SH-SY5Y (cell line): ENCODE data around the gene RBMS2.

Experiments
- GATA2 ChIP-seq: IDR thresholded peaks from 2 replicates; pipeline ENCODE4 v1.6.1; 2011; ENCODE audit warnings: mild to moderate bottlenecking, low read depth, low read length
- GATA3 ChIP-seq: IDR thresholded peaks from 2 replicates; pipeline ENCODE4 v1.6.1; 2011; ENCODE audit warnings: low read depth, mild to moderate bottlenecking, low read length, moderate library complexity

Gene RBMS2

DNA sequence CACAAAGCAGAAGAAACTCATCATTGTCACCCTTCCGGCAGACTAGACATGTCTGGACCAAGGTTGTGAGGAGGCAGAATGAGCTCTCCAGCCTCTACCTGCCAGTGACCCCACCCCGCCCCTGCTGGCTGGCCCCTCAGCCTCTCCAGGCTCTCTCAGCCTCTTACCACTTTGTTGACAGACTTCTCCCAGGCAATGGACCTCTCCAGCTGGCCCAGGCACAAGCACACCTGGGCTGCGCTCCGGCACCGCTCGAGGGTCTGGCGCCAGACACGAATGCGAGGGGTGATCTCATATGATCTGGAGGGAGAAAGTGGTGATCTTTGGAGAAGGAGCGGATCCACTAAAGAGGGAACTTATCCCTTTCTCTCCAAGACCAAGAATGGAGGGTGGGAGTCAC is 78.2 kb downstream of the RBMS2 start:
- TF ChIP-seq GATA2 = no peak
- TF ChIP-seq GATA3 = no peak

DNA sequence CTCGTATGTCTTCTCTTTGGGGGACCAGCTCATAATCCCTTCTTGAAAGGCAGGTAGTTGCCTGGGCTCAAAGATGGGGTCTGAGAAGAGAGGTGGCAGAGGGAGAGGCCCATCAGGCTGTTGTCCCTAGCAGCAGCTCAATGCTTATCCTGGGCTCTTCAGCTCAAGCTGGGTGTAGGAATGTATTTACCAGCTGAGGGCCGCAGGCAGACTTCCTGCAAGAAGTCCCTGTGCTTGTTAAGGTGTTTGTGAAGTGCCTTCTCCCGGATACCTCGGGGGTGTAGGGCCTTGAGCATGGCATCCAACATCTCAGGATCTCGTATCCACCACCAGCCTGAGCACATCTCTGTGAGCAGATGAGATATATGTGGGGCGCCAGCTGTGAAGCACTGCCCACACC is 79.1 kb downstream of the RBMS2 start:
- TF ChIP-seq GATA2 (no peak), GATA3 (no peak)

DNA sequence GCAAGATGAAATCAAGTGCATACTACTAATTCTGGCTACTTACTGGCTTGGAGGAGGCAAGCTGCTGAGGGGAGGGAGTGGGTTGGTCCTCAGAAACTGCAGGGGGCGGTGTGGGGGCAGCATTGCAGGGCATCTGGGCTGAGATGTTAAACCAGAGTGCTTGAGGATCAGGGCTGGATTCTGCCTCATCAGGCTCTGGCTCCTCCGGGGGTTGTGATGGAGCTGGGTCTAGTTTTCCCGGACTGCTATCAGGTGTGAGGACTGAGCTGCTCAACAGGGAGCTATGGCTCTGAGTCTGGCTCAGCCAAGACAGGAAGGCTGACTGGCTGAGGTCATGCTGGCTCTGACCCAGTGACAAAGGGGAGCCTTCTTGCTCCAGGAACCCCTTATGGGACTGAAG is 79.9 kb downstream of the RBMS2 start:
- no peak for TF ChIP-seq GATA3
- no peak for TF ChIP-seq GATA2

DNA sequence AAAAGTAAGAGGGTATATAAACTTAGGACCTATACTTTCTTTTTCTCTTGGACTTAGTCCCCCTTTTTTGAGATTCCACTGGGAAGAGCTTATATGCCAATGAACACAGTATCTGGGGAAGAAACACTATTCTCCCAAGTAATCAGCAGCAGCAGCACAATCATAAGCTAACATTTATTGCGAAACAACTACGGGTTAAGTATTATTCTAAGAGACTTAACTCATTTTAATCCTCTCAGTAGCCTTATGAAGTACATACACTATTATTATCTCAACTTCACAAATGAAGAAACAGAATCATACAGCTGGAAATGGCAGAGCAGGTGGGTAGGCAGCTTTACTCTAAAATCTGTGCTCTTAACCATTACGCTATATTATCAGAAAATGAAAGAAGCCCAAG is 80.6 kb downstream of the RBMS2 start:
- TF ChIP-seq GATA3 (no peak), GATA2 (no peak)

DNA sequence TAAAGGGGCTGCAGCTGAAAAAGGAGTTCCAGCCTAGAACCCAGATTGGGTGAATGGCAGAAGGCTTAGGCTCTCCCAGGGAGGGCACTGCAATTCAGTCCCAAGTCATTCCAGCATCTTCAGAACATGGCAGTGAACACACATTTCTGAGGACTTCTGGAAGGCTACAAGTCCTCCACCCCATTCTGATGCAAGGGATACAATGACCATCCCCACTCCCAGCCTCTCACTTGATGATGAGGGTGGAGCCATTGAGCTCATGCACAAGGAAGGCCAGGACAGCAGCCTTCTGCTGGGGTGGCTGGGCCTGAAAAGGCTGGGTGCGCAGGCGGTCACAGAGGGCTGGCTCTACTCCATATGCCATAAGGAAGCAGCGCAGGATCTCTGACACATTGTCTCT is 82.7 kb downstream of the RBMS2 start:
- TF ChIP-seq GATA3 = no peak
- no peak for TF ChIP-seq GATA2

DNA sequence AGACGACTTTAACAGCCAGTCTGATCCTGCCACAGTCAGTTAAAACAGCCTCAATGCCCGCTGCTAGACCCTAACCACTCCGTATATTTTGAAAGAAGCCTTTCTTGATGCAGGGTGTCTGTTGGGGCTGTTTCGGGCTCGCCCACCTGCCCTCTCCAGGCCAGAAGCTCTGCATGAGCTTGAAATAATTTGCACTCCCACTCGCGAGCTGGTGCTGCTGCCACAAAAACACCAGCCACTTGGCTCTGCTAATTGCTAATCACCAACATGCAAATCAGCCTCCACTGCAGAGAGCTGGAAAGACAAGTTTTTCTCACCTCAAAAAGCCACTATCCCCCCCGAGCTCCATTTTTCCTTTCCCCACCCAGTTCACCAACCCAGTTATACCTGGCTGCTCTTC is 93.0 kb downstream of the RBMS2 start:
- TF ChIP-seq GATA2 (no peak), GATA3 (no peak)

DNA sequence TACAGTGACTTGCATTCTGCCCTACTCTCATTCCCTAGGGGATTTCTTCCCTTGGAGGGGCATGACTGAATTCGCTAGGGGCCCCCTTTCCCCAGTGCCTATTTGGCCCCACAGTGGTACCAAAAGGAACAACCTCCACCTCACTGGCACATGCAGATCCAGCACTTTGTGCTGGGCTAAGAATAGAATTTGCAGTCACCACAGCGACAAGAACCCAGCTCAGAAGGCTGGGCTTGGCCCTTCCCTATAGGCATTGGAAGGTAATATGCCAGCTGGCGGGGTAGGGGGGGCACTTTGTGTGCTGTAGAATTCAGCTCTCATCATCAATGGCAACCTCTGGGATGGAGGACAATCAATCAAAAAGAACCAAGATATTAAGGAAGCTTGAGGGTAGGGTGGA is 94.6 kb downstream of the RBMS2 start:
- no peak for TF ChIP-seq GATA3
- no peak for TF ChIP-seq GATA2

DNA sequence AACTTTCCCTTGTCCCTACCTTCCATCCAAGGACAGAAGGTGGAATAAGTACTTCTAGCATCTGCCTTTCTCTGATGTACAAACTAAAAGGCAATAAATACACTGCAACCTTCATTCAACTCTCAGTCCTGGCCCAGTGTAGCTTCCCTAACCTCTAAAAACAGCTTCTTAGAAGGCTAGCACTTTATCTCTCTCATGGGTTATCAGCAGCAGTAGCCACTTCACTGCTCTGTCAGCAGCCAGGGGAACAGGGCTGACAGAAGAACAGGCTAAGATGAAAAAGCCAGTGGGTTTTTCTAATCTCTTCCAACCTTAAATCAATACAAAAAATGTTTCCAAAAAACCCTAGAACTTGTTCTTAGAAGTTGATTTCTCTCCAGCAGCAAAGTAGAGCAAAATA is 95.3 kb downstream of the RBMS2 start:
- no peak for TF ChIP-seq GATA3
- no peak for TF ChIP-seq GATA2

DNA sequence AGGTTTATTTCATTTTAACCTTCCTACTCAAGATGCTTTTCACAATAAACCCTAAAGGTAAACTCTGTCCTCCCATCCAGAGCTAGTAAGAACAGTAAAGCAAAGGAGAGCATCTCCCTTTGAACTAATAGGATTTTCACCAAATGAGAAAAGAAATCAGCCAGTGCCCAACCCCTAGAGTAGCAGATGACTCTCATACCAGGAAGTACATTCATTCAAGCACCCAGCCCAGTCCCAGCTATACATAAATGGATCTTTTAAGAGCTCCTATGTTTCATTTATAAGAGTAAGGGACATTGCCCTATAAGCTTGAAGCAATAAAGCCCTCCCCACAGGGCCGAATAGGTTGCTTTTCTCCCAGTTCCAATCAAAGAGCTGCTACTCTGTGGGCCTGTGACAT is 100.9 kb downstream of the RBMS2 start:
- TF ChIP-seq GATA3 (no peak), GATA2 (no peak)

DNA sequence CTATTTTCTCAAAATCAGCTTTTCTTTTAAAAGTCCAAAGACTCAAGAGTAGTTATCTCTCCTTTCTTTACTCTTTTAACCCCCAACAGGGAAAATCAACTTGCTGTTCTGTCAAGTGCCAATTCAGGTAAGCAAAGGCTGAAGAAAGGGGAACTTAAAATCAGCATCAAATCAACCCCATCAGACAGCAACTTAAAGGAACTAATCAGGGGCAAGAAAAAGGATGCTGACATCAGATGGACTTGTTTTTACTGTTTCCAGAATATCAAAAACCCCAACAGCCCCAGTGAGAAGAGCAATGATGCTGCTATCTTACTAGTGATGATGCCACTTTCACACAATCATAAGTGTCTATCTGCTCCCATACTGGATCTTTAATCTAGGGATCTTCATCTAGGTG is 105.1 kb downstream of the RBMS2 start:
- TF ChIP-seq GATA2 (no peak), GATA3 (no peak)

DNA sequence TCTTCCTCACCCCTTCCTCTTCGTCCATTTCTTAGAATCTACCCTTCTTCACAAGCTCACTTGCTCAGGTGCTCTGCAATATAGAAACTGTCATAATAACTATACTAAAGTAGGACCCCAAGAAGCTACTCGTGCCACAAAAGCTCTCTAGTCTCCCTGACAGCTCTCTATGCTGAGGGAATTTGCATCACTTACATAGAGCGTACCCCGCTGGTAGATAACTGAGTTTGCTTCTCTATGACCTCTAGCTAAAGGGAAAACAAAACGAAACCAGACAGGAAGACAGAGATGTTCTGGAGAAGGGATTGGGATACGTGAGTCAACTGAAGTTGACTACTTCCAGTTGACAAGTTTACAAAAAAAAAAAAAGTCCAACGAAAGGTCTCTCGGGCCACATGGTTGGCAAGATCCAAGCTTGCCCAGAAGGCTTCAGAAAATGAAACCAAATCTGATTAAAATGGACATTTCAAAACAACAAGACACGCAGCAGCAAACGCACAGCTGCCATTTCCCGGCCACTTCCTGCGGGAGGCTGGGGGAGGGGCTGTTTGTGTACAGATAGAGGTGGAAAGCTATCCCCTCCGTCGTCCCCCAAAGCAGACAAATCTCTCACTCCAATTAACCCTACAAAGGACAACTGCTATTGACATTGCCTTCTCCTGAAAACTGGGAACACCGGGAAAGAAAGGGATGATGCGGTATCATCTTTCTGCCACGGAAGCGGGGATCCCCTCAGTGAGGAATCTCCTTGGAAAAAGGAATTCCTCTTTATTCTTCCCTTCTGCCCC is 107.2 kb downstream of the RBMS2 start:
- TF ChIP-seq GATA2 (no peak), GATA3 (no peak)

DNA sequence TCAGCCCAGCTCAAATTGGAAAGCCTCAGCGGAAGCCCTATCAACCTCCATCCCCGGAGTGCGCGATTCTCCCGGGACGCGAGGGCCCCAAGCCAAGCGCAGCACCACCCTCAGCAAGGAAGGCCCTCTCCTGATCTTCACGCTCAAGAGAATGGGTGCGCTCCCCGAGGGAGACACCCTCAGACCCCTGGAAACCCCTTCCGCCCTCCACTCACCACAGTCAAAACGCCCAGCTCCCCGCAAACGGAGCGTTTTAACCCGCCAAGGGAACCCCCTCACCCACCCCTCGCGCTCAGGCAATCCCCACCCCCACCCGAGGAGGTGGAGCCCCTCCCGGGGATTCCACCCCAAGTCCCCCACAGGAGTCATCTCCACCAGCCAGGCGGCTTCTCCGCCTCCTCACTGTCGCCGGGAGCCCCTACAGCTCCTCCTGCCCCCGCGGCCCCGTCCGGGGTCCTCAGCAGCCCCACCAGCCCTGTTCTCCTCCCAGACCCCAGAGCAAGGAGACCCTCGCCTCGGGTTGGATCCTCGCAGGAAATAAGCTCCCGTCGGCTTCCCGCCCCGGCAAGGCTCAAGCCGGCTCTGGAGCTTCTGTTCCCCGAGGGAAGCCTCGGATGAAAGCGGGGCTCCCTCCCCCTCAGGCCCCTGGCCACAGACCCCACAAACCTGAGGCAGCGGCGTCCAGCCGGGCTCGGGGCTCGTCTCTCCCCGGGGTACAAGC is 108.0 kb downstream of the RBMS2 start:
- TF ChIP-seq GATA2 = no peak
- no peak for TF ChIP-seq GATA3

DNA sequence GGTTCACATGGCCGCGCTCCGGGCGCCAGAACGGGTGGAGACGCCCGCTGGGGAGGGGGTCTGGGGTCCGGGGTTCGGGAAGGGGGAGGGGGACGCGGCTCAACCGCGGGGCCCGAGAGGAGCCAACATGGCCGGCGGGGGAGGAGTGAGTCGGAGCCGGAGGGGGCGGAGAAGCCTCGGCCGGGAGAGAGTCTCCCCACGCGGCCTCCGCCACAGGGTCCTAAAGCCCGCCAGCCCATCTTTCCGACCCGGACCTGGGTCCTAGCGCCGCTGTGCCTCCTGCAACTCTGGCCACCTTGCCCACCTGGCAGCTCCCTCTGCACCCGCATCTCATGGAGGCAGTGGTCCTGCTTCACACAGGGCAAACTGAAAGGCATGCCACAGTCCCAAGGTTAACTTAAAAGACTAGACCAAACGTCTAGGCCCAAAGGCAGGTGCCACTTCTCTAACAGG is 108.6 kb downstream of the RBMS2 start, which contains the start of gene BAZ2A:
TSS of gene BAZ2A (minus strand) at position 147 of the 453 bp plus-strand sequence. CDS start 12,796 bp downstream, outside the sequence.
- no peak for TF ChIP-seq GATA3
- no peak for TF ChIP-seq GATA2

DNA sequence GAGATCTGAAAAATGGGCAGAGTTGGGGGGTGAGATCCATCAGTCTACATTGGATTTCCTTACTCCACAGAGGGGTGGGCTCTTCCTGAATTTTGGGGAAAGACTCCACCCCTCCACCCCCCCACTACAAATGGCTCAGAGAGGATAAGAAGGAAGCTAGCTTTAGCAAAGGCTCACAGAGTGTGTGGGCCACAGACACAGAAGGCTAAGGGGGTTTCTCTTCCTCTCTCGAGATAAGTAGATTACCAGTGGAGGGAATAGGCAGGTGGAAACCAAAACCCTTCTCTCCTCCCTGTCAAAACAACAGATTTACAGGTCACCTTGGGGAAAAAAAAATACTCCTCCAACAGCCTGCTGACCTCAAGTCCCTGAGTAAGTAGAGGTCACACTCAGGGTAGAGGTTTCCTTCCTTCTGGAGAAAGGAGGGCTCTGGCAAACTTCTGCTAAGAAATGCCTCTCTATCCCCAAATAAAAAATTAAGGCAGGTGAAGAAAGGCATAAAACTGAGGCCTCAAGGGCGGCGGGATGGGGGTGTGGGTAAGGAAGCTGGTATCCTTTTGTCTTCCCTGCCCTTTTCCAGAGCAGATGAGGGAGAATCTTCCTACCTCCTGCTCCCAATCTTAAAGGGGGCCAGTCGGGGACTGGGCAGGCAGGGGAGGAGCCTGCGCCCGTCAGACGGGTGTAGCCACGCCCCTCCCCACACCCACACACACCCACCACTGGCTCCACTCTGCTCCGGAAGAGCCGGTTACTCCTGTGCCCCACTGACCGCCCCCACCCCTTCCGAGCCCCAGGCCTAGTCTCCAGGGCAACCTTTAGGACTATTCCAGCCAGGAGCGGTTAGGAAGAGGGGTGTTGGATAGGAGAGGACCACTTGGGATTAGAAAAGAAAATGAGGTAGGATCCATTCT is 110.4 kb downstream of the RBMS2 start:
- TF ChIP-seq GATA2 = no peak
- TF ChIP-seq GATA3 = no peak

DNA sequence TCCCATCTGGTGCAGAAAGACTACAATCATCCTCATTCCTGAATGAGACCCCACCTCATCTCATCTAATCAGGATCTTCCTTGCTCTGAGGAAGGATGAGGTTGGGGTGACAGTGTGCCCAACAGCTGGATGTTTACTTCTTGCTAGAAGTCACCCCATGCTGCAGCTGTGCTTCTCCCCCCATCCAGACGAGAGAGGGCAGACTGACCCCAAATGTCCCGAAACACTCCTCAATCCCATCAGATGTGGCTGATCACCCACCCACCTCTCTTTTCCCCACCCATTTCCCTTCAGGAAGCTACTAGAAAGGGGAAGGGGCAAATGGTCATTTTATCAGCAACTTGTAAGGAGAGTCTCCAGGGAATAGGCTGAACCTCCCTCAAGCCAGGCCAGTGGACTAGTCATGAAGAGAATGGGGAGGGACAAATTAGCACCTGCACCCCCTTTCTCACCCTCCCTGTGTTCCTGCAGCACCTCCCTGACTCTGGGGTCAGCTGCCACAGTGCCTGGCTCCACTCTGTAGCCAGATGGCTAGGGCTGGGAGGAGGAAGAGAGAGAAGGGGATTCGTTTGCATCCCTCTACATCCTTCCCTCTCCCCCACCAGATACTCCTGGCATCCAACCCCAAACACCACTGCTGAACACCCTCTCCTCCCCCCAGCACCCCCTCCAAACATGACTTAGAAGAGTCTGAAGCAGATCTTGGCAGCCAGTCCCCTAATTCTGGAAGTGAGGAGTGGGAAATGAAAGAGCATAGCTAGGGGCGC is 111.3 kb downstream of the RBMS2 start:
- no peak for TF ChIP-seq GATA3
- no peak for TF ChIP-seq GATA2
